Astrocyte of the spinal cord (primary cell): Measurements from ENCODE around the gene LRP1-AS.

Experiments used
- DNase-seq: peaks from one replicate; pipeline ENCODE4 v3.0.0; 2011; ENCODE audit warnings: low read depth, low spot score
- H3K4me3 ChIP-seq: 2 replicates; pipeline ENCODE4 v1.5.1; 2011; ENCODE audit warnings: low read depth, mild to moderate bottlenecking, low read length, moderate library complexity
- in situ Hi-C: cut with HindIII; loops from 2 replicates; pipeline ENCODE4 v1.10.0; 2017; ENCODE audit warnings: low sequenced_read_pairs
- TF ChIP-seq, protein P1 (sequence below): IDR thresholded peaks from 2 replicates; pipeline ENCODE4 v1.5.1; 2012; ENCODE audit warnings: low read depth, mild to moderate bottlenecking, low read length, inconsistent platforms

Gene LRP1-AS

DNA sequence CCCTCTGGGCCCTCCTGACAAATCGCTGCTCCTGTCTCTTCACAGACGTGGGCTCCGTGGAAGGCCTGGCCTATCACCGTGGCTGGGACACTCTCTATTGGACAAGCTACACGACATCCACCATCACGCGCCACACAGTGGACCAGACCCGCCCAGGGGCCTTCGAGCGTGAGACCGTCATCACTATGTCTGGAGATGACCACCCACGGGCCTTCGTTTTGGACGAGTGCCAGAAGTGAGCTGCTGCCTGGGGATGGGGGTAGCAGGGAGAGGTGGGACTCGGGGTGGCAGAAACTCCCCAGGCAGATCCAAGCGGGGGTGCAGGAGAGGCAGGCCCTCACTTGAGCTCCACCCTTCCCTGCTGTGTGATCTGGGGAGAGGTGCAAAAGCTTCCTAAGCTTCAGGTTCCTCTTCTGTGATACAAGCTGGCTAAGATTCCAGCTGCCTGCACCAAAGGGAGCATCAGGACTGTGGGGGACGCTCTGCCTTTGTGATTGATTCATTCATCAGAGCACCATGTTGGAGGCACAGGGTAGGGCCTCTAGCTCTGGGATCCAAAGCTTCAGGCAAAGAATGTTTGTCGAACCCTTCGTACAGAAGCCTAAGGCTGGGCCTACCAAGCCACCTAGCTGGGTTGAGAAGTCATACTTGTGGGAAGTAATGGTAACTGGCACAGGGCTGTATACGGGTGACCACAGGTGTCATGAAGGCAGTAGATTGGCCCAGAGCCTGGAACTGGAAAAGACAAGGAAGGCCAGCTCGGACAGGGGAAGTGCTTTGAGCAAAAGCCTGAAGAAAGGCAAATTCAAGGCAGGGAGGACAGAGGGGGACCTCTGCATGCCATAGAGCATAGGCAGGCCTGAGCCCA is 40.0 kb upstream of the LRP1-AS start:
- DNase-seq = no peak
- H3K4me3 ChIP-seq = no peak overlapping the region
- TF ChIP-seq, protein P1, sequence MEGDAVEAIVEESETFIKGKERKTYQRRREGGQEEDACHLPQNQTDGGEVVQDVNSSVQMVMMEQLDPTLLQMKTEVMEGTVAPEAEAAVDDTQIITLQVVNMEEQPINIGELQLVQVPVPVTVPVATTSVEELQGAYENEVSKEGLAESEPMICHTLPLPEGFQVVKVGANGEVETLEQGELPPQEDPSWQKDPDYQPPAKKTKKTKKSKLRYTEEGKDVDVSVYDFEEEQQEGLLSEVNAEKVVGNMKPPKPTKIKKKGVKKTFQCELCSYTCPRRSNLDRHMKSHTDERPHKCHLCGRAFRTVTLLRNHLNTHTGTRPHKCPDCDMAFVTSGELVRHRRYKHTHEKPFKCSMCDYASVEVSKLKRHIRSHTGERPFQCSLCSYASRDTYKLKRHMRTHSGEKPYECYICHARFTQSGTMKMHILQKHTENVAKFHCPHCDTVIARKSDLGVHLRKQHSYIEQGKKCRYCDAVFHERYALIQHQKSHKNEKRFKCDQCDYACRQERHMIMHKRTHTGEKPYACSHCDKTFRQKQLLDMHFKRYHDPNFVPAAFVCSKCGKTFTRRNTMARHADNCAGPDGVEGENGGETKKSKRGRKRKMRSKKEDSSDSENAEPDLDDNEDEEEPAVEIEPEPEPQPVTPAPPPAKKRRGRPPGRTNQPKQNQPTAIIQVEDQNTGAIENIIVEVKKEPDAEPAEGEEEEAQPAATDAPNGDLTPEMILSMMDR = no peak
- in situ Hi-C loops = no loop called here

DNA sequence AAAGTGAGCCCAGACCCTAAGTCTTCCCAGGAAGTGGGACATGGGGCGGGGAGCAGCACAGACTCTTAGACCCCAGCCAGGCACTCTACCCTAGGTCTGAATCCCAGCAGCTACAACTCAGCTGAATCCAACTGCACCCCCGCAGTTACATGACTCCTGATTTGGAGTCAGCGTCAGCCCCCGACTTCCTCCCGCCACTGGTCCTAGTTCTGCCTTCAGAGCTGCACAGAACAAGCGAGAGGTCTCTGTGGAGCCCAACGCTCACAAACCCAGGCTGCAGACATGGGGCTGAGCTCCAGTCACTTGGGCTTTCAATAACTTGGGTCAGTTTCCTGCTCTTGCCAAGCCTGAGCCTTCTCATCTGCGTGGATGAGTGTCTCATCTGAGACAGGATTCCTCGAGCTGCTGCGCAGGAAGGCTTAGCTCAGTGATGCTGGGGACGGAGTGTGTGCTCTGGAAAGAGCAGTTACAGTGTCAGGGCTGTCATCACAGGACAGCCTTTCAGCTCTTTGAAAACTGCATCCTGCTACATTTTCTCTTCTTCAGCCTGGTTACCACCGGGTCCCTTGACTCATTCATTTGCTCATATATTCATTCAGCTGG is 38.6 kb upstream of the LRP1-AS start:
- TF ChIP-seq, protein P1 = no peak
- H3K4me3 ChIP-seq = no peak overlapping the region
- no peak for DNase-seq
- in situ Hi-C loops = no loop called here

DNA sequence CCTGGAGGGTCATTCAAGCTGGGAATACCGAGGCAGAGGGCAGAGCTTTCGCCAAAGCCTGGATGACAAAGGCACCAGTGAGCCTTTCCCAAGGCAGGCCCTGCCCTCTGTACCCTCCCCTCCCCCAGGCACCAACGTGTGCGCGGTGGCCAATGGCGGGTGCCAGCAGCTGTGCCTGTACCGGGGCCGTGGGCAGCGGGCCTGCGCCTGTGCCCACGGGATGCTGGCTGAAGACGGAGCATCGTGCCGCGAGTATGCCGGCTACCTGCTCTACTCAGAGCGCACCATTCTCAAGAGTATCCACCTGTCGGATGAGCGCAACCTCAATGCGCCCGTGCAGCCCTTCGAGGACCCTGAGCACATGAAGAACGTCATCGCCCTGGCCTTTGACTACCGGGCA is 38.0 kb upstream of the LRP1-AS start:
- H3K4me3 ChIP-seq = no peak overlapping the region
- TF ChIP-seq, protein P1 = no peak
- in situ Hi-C loops = no loop called here
- no peak for DNase-seq

DNA sequence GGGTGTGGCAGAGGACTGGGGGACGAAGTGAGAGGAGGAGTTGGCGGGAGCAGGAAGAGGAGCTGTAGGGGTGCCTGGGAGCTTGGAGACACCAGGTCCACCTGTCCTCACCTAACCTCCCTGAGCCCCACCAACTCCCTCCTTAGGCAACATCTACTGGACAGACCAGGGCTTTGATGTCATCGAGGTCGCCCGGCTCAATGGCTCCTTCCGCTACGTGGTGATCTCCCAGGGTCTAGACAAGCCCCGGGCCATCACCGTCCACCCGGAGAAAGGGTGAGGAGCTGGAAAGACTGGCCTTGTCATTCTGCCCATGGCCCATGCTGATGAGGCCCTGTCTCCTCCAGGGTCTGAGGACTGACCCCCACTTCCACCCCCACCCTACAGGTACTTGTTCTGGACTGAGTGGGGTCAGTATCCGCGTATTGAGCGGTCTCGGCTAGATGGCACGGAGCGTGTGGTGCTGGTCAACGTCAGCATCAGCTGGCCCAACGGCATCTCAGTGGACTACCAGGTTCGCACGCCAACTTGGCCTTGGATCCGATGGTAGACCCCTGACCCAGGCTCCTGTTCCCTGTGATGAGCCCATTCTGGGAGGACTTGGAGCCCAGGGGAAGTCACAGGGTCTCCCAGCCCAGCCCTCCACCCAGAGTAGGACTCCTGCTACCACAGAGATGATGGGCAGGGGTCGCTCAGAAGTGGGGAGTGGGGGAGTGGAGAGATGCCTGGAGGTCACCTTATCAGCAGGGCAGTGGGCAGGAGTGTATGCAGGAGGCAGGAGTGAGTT is 36.7 kb upstream of the LRP1-AS start:
- in situ Hi-C loops = no loop called here

DNA sequence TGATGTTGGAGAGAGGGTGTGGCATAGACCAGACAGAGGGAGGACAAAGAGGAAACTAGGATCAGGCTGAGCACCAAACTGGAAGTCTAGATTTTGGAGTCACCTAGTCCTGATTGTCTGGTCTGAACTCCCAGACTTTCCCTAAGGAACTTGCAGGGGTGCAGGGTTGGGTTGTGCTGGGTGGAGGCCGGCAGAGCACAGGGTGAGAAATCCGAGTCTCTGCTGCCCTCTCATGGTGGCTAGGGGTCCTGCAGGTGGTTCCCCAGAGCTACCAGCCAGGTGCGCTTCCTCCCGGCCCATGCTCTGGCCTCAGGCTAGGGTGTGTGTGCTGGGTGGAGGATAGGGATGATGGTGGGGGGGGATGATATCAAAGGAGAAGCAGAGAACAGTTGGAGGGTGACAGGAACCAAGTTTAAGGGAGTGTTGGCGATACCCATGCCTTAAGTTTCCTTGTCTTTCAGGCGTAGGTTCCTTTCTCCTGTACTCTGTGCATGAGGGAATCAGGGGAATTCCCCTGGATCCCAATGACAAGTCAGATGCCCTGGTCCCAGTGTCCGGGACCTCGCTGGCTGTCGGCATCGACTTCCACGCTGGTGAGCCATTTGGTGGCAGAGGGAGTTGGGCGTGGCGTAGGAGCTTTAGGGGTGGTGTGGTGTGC is 35.6 kb upstream of the LRP1-AS start:
- TF ChIP-seq, protein P1 = peak; percentile 91
- H3K4me3 ChIP-seq = no peak overlapping the region
- in situ Hi-C loops = no loop called here
- DNase-seq = peak; percentile 30

More for the DNA sequence above, 36.7 kb upstream of the LRP1-AS start:
- no peak for DNase-seq
- TF ChIP-seq, protein P1 = no peak
- H3K4me3 ChIP-seq = no peak overlapping the region

DNA sequence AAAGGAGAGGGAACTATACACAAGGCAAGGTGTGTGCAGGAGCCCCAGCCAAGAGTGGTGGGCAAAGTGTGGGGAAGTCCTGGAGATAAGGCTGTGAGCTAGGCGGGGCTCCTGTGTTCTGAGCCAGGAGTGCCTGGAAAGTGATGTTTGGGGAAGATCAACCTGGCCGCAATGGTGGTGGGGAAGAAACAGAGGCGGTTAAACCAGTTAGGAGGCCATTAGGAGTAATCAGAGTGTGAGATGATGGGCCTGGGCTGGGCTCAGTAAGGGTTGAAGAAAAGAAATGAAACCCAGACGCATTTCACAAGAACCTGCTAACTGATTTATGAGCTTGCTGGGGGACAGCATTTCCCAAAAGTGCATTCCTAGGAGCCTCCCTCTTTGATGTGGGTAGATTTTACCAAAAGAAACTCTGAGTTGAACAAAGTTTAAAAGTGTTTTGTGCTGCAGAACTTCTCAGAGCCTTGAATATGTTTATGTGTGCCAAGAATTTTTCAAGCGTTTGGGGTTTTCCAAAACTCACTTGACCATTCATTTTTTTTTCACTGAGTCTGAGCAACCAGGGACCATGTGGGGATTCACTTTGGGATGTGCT is 34.2 kb upstream of the LRP1-AS start:
- TF ChIP-seq, protein P1 = no peak
- DNase-seq = no peak
- H3K4me3 ChIP-seq = no peak overlapping the region
- in situ Hi-C loops = no loop called here
